Ishikawa (cell line): ENCODE measurements around the gene PRR5L.

ENCODE experiments used
- CEBPB ChIP-seq: IDR thresholded peaks from 2 replicates; pipeline ENCODE4 v1.6.1; 2012
- CREB1 ChIP-seq: IDR thresholded peaks from 2 replicates; pipeline ENCODE4 v1.6.1; 2012; ENCODE audit warnings: low read depth
- EGR1 ChIP-seq: IDR thresholded peaks from 2 replicates; pipeline ENCODE4 v1.6.1; 2012
- EP300 ChIP-seq: IDR thresholded peaks from 2 replicates; pipeline ENCODE4 v1.6.1; 2012; ENCODE audit warnings: borderline replicate concordance
- FOXM1 ChIP-seq: IDR thresholded peaks from 2 replicates; pipeline ENCODE4 v1.6.1; 2012; ENCODE audit warnings: low read depth, borderline replicate concordance
- NFIC ChIP-seq: IDR thresholded peaks from 2 replicates; pipeline ENCODE4 v1.6.1; 2012
- RAD21 ChIP-seq: IDR thresholded peaks from 2 replicates; pipeline ENCODE4 v1.6.1; 2012; ENCODE audit warnings: low read depth
- TAF1 ChIP-seq: IDR thresholded peaks from 2 replicates; pipeline ENCODE4 v1.6.1; 2012; ENCODE audit warnings: low read depth, mild to moderate bottlenecking
- TCF12 ChIP-seq: IDR thresholded peaks from 2 replicates; pipeline ENCODE4 v1.6.1; 2012; ENCODE audit warnings: low read depth
- TEAD4 ChIP-seq: IDR thresholded peaks from 2 replicates; pipeline ENCODE4 v1.6.1; 2012
- YY1 ChIP-seq: IDR thresholded peaks from 2 replicates; pipeline ENCODE4 v1.6.1; 2012; ENCODE audit warnings: low read depth
- ZBTB7A ChIP-seq: IDR thresholded peaks from 2 replicates; pipeline ENCODE4 v1.6.1; 2012; ENCODE audit warnings: low read depth
- TF ChIP-seq, protein P1 (sequence below): IDR thresholded peaks from 2 replicates; pipeline ENCODE4 v1.6.1; 2012
- TF ChIP-seq, protein P2 (sequence below): IDR thresholded peaks from 2 replicates; pipeline ENCODE4 v1.6.1; 2012; ENCODE audit warnings: low read depth, mild to moderate bottlenecking
- TF ChIP-seq, protein P3 (sequence below): IDR thresholded peaks from 2 replicates; pipeline ENCODE4 v1.6.1; 2012

The PRR5L gene

DNA sequence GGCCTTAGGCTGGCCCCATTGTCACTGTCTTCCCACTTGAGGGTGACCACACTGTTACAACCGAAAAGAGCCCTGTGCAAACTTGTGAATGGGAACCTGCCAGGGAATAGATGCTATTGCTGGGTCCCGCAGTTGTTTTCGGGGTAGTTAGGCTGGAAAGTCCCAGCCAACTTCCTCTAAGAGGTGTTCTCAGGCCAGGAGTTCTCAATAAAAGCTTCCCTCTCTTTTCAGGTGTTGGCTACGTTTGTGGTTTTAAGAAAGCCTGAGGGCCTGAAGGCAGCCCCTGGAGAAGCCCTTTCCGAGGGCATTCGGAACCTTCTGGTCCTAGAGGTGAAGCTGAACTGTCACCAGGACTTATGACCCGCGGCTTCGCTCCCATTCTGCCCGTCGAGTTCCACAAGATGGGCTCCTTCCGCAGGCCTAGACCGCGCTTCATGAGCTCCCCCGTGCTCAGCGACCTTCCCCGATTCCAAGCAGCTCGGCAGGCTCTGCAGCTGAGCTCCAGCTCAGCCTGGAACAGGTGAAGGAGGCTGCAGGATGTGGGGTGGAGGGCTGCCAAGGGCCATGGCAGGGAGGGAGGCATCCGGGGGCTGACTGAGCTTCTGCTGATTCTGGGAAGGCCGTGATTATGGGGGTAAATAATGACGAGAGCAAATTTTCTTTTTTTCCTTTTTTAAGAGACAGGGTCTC is 104.8 kb downstream of the PRR5L start:
- TF ChIP-seq ZBTB7A: no peak
- TF ChIP-seq, protein P1, sequence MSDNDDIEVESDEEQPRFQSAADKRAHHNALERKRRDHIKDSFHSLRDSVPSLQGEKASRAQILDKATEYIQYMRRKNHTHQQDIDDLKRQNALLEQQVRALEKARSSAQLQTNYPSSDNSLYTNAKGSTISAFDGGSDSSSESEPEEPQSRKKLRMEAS: no peak
- no peak for TF ChIP-seq NFIC
- TF ChIP-seq CREB1: no peak
- no peak for TF ChIP-seq TAF1
- TF ChIP-seq RAD21: no peak
- no peak for TF ChIP-seq CEBPB
- TF ChIP-seq, protein P2, sequence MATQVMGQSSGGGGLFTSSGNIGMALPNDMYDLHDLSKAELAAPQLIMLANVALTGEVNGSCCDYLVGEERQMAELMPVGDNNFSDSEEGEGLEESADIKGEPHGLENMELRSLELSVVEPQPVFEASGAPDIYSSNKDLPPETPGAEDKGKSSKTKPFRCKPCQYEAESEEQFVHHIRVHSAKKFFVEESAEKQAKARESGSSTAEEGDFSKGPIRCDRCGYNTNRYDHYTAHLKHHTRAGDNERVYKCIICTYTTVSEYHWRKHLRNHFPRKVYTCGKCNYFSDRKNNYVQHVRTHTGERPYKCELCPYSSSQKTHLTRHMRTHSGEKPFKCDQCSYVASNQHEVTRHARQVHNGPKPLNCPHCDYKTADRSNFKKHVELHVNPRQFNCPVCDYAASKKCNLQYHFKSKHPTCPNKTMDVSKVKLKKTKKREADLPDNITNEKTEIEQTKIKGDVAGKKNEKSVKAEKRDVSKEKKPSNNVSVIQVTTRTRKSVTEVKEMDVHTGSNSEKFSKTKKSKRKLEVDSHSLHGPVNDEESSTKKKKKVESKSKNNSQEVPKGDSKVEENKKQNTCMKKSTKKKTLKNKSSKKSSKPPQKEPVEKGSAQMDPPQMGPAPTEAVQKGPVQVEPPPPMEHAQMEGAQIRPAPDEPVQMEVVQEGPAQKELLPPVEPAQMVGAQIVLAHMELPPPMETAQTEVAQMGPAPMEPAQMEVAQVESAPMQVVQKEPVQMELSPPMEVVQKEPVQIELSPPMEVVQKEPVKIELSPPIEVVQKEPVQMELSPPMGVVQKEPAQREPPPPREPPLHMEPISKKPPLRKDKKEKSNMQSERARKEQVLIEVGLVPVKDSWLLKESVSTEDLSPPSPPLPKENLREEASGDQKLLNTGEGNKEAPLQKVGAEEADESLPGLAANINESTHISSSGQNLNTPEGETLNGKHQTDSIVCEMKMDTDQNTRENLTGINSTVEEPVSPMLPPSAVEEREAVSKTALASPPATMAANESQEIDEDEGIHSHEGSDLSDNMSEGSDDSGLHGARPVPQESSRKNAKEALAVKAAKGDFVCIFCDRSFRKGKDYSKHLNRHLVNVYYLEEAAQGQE: no peak
- no peak for TF ChIP-seq EGR1
- no peak for TF ChIP-seq FOXM1

DNA sequence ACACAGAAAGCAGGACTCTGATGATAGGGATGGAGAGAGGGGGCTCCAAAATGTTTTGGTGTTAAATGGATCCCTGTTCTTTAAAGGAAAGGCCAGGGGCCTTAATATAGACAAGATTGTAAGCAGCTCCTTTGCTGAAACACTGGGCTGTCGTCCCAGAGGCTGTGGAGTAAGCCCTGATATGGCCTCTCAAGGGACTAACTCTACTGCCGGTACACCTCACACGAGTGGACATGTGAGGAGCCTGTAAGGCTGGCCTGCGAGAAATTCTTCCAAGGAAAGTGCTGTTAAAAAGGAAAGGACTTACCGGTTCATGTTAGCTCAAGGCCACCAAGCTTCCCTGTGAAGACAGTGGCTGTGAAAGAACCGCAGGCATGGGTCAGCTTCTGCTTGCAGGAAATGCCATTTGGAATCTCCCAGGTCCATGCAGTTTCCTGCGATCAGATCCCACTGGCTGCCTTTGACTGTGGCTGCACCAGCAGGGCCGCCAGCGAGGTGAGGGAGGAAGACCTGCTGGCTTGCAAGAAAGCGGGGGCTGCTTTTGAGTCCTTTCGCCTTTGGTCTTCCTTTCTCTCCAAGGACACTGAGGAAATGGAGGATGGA is 106.6 kb downstream of the PRR5L start:
- TF ChIP-seq, protein P2: no peak

DNA sequence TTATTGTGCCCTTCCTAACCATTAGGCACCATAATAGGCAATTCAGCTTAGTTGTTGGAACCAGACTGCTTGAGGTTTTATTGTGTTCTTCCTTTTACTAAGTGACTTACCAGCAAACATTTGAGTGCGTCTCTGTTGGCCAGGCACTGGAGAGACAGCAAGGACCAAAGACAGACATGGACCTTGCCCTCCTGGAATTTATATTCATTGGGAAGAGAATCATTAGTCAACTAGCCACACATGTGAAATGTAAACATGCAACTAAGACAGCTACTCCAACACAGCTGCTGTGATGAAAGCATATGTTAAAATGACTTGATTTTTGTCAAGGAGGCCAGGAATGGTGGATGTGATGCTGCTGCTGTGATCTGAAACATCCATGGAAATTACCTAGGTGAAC is 107.6 kb downstream of the PRR5L start:
- TF ChIP-seq, protein P3, sequence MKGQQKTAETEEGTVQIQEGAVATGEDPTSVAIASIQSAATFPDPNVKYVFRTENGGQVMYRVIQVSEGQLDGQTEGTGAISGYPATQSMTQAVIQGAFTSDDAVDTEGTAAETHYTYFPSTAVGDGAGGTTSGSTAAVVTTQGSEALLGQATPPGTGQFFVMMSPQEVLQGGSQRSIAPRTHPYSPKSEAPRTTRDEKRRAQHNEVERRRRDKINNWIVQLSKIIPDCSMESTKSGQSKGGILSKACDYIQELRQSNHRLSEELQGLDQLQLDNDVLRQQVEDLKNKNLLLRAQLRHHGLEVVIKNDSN: no peak
- no peak for TF ChIP-seq YY1
- TF ChIP-seq, protein P1: no peak

DNA sequence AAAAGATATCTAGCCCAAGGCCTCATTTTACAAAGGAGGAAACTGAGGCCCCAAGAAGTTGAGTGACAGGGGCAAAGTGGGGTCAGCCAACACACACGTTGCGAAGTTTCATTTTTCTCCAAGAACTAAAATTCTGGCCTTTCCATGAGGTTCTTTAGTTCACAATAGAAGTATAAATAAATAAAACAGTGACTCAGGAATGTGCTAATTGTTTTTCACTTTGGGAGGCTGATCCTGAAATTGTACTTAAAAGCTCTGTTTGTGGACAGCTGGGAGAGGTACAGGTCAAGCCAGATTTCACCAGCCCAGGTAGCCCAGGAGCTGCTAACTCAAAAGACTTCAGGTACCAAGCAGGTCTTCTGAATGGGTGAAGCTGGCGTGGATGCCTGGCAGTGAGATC is 108.7 kb downstream of the PRR5L start:
- TF ChIP-seq TAF1 (no peak), EGR1 (no peak), TCF12 (no peak), YY1 (no peak), CREB1 (no peak), NFIC (no peak), RAD21 (no peak), CEBPB (no peak), TEAD4 (no peak), EP300 (no peak), FOXM1 (no peak), ZBTB7A (no peak)
- TF ChIP-seq, protein P2: no peak
- TF ChIP-seq, protein P1: no peak
- TF ChIP-seq, protein P3: no peak
